Left kidney (tissue), 2 donors: ENCODE data around the gene ST7L. TPM values are rescaled to one million over a fixed set of nuclear protein-coding genes. Genes with fewer than 3 reads are reported as not detected.
A peak's percentile ranks its signal among the peaks of the same experiment; 100 is the strongest.

Experiments
- DNase-seq: peaks from one replicate; pipeline ENCODE4 v3.0.0-alpha.2; 2013
- polyA plus RNA-seq: library from polyadenylated mRNA; unstranded; fragments of 120-200 nt; gene quantifications from one replicate; pipeline ENCODE4 v1.2.1, GENCODE V29; 2013; ENCODE audit not compliant: insufficient read length

The ST7L gene
- polyA plus RNA-seq, 1 donor, result 33.1 TPM

GRCh38 chr1:112517231-112517630 is 101.7 kb downstream of the ST7L start:
- DNase-seq, result no peak

GRCh38 chr1:112516141-112516540 is 102.8 kb downstream of the ST7L start:
- DNase-seq, result no peak

GRCh38 chr1:112515311-112516009 is 103.5 kb downstream of the ST7L start:
- no peak for DNase-seq

- DNase-seq, result no peak
Observed at GRCh38 chr1:112514901-112515300, 104.0 kb downstream of the ST7L start.

GRCh38 chr1:112513112-112513870 is 105.7 kb downstream of the ST7L start:
- no peak for DNase-seq

GRCh38 chr1:112511897-112512296 is 107.0 kb downstream of the ST7L start:
- DNase-seq, result no peak

GRCh38 chr1:112510340-112510739 is 108.6 kb downstream of the ST7L start:
- no peak for DNase-seq

GRCh38 chr1:112509660-112510178 is 109.2 kb downstream of the ST7L start:
- no peak for DNase-seq

- DNase-seq, result no peak
Observed at GRCh38 chr1:112509005-112509659, 109.8 kb downstream of the ST7L start.

GRCh38 chr1:112508278-112509004 is 110.5 kb downstream of the ST7L start, which contains the start of gene WNT2B:
Gene WNT2B, plus strand, starts transcription at chr1:112508965. Its CDS starts 298 bp downstream, at chr1:112509263.
- no peak for DNase-seq

- DNase-seq, result no peak
Observed at GRCh38 chr1:112507921-112508277, 111.0 kb downstream of the ST7L start.

- no peak for DNase-seq
Observed at GRCh38 chr1:112507336-112507735, 111.6 kb downstream of the ST7L start.

GRCh38 chr1:112506731-112507130 is 112.2 kb downstream of the ST7L start:
- DNase-seq, result no peak

GRCh38 chr1:112506306-112506705 is 112.6 kb downstream of the ST7L start:
- no peak for DNase-seq

GRCh38 chr1:112505878-112506277 is 113.1 kb downstream of the ST7L start:
- DNase-seq, result no peak

- DNase-seq, result no peak
Observed at GRCh38 chr1:112505400-112505785, 113.5 kb downstream of the ST7L start.

- no peak for DNase-seq
Observed at GRCh38 chr1:112504661-112505399, 114.1 kb downstream of the ST7L start.

GRCh38 chr1:112504001-112504660 is 114.8 kb downstream of the ST7L start:
- DNase-seq, result no peak

GRCh38 chr1:112502826-112503225 is 116.1 kb downstream of the ST7L start:
- no peak for DNase-seq

- DNase-seq, result peak; percentile 58
Observed at GRCh38 chr1:112501810-112502641, 116.9 kb downstream of the ST7L start.
